T-helper 2 cell treated with Interferon-gamma antibody and Interleukin-4, amounts not matched to agents 5 μg/mL and 100 μg/mL, for 36 hours (primary cell): ENCODE results near the gene ZIC4.

Experiments used
- DNase-seq: peaks from one replicate; pipeline ENCODE4 v3.0.0; 2021; ENCODE audit warnings: low spot score
- H3K27ac Mint-ChIP-seq: one replicate; pipeline ENCODE4 v1.8.0; 2021; ENCODE audit warnings: mild to moderate bottlenecking, mixed read lengths
- H3K27me3 Mint-ChIP-seq: one replicate; pipeline ENCODE4 v1.8.0; 2021; ENCODE audit warnings: low read depth, mixed read lengths
- H3K36me3 Mint-ChIP-seq: one replicate; pipeline ENCODE4 v1.8.0; 2021; ENCODE audit warnings: low read depth, mixed read lengths
- H3K4me1 Mint-ChIP-seq: one replicate; pipeline ENCODE4 v1.8.0; 2021; ENCODE audit warnings: low read depth, mixed read lengths
- H3K4me3 Mint-ChIP-seq: one replicate; pipeline ENCODE4 v1.8.0; 2022; ENCODE audit warnings: mild to moderate bottlenecking, moderate library complexity, mixed read lengths
- H3K9me3 Mint-ChIP-seq: one replicate; pipeline ENCODE4 v1.8.0; 2021; ENCODE audit warnings: mixed read lengths

ZIC4 gene

DNA sequence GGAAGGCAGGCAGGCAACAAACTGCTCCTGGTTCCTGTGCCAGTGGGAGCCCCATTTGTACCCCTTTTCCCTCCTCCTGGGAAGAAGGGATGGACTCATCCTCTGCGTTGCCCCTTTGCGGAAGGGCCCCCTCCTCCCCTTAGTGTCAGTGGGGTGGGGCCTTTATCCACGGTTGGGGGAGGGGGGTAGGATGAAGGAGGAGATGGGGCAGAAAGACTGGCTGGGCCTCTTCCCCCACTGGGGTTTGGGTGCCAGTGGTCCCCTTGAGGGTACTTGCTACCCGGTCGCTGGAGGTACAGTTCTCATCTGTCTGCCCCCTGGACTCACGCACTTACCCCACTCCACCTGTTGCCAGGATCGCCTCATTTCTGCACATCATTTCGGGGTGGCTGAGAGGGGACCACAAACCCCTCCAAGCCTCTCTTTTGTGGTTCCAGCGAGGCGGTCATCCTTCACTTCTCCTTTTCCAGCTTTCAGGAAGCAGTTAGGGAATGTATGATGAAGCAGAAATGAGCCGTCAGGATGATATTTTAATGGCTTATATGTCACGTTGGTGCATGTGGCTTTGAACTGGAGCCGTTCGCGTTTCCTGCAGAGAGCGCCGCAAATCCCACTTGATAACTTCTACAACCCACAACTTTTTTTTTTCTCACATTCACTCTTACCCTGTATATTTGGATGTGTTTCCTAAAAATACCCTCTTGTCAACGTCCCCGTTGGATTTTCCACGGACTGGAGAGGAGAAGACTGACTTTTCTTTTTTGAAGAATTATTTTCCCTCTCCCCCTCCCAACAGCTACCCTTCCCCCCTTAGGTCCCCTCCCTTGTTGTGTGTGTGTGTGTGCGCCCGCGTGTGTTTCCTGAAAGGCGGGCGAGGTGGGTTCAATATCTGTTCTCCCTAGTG is at the start of gene ZIC4:
Gene ZIC4, minus strand, starts transcription at position 516 of the 904 bp plus-strand sequence. CDS start 3,746 bp downstream, outside the sequence.
- H3K9me3 Mint-ChIP-seq, result peaks cover 14% of the 10 kb centered on the region
- H3K27ac Mint-ChIP-seq, result no peak within 1 kb of the TSS
- H3K4me1 Mint-ChIP-seq, result peaks cover 2% of the 10 kb centered on the region
- peaks cover 77% of the 10 kb centered on the region for H3K27me3 Mint-ChIP-seq
- H3K4me3 Mint-ChIP-seq, result no peak within 1 kb of the TSS
- H3K36me3 Mint-ChIP-seq, result peaks cover 10% of the 10 kb centered on the region
- no peak for DNase-seq

DNA sequence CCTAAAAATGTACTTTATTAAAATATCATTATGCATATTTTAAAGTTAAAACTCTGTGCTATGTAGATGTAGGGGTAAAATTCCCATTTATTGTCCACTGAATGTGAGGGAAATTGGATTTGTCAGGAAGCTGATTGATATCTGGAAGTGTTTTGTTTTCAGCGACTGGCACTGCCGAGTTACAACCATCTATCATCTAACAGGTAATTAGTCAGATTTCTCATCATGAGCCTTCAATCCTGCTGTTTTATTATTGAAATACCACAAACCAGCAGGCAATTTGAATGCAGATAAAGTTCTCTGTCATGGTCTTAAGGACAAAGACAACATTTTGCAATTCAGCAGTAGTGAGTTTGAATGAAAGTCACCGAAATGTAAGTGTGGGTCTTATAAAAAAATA is 43.3 kb upstream of the ZIC4 start:
- Mint-ChIP-seq H3K27me3 (no peaks in the 10 kb centered on the region), H3K4me1 (no peaks in the 10 kb centered on the region), H3K9me3 (no peaks in the 10 kb centered on the region)

GRCh38 chr3:147447224-147447623 is 40.9 kb upstream of the ZIC4 start:
- Mint-ChIP-seq H3K9me3 (no peaks in the 10 kb centered on the region), H3K36me3 (no peaks in the 10 kb centered on the region)

More for the DNA sequence above, 43.3 kb upstream of the ZIC4 start:
- no peak for DNase-seq
- no peak overlapping the region for H3K4me3 Mint-ChIP-seq
- no peak overlapping the region for H3K27ac Mint-ChIP-seq
- H3K36me3 Mint-ChIP-seq, result no peaks in the 10 kb centered on the region

GRCh38 chr3:147431751-147432150 is 25.4 kb upstream of the ZIC4 start:
- no peaks in the 10 kb centered on the region for H3K27me3 Mint-ChIP-seq
- DNase-seq, result no peak
- no peaks in the 10 kb centered on the region for H3K9me3 Mint-ChIP-seq
- H3K4me1 Mint-ChIP-seq, result no peaks in the 10 kb centered on the region
- H3K4me3 Mint-ChIP-seq, result no peak overlapping the region
- H3K27ac Mint-ChIP-seq, result no peak overlapping the region
- H3K36me3 Mint-ChIP-seq, result no peaks in the 10 kb centered on the region

More at GRCh38 chr3:147447224-147447623, 40.9 kb upstream of the ZIC4 start:
- DNase-seq, result no peak
- H3K27ac Mint-ChIP-seq, result no peak overlapping the region
- H3K27me3 Mint-ChIP-seq, result no peaks in the 10 kb centered on the region
- no peak overlapping the region for H3K4me3 Mint-ChIP-seq
- H3K4me1 Mint-ChIP-seq, result no peaks in the 10 kb centered on the region

GRCh38 chr3:147428754-147429153 is 22.4 kb upstream of the ZIC4 start:
- H3K27ac Mint-ChIP-seq, result no peak overlapping the region
- H3K27me3 Mint-ChIP-seq, result peaks cover 12% of the 10 kb centered on the region

DNA sequence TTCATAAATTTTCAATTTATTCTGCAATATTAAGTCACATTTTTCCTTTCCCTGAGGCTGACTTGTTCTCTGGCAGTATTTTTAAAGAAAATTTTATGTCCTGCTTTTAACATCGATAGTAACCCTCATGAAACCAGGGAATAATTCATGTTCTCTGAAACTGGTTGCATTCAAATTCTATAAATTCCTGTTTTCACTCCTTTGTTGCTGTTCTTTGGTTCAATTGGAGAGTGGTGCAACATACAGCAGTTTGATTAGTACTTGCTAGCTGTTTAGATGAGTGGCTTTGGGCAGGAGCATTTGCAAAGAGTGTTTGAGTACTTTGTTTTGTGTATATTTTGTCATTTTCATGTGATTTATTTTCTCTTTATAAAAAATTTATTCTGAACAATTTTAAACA is 22.0 kb upstream of the ZIC4 start:
- Mint-ChIP-seq H3K4me1 (no peaks in the 10 kb centered on the region), H3K9me3 (no peaks in the 10 kb centered on the region), H3K27ac (no peak overlapping the region), H3K27me3 (peaks cover 16% of the 10 kb centered on the region), H3K36me3 (no peaks in the 10 kb centered on the region), H3K4me3 (no peak overlapping the region)
- no peak for DNase-seq

More at GRCh38 chr3:147428754-147429153, 22.4 kb upstream of the ZIC4 start:
- Mint-ChIP-seq H3K9me3 (no peaks in the 10 kb centered on the region), H3K4me3 (no peak overlapping the region), H3K36me3 (no peaks in the 10 kb centered on the region), H3K4me1 (no peaks in the 10 kb centered on the region)
- DNase-seq, result no peak

- Mint-ChIP-seq H3K27ac (no peak overlapping the region), H3K9me3 (no peaks in the 10 kb centered on the region), H3K36me3 (no peaks in the 10 kb centered on the region), H3K4me3 (no peak overlapping the region), H3K4me1 (no peaks in the 10 kb centered on the region), H3K27me3 (peaks cover 22% of the 10 kb centered on the region)
- no peak for DNase-seq
Observed at GRCh38 chr3:147427746-147428145, 21.4 kb upstream of the ZIC4 start.

DNA sequence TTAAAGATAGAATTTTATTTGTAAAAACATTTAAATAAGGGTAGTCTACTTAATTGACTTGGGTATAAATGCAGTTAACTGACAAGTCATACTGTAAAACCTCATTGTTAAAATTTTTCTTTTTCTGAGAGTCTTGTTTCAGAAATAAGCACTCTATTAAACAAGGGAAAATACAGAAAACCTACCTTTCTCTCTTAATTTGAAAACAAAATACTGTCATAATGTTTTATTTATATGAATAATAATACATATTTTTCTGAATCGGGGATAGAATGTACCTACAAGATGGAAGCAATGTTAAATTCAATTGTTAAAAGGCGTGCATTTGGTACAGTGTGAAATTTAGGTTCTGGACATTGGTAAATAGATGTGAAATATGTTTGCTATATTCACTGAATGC is 20.6 kb upstream of the ZIC4 start:
- peaks cover 30% of the 10 kb centered on the region for H3K27me3 Mint-ChIP-seq
- H3K4me3 Mint-ChIP-seq, result no peak overlapping the region
- DNase-seq, result no peak
- no peaks in the 10 kb centered on the region for H3K9me3 Mint-ChIP-seq
- H3K27ac Mint-ChIP-seq, result no peak overlapping the region
- H3K36me3 Mint-ChIP-seq, result no peaks in the 10 kb centered on the region
- H3K4me1 Mint-ChIP-seq, result no peaks in the 10 kb centered on the region

DNA sequence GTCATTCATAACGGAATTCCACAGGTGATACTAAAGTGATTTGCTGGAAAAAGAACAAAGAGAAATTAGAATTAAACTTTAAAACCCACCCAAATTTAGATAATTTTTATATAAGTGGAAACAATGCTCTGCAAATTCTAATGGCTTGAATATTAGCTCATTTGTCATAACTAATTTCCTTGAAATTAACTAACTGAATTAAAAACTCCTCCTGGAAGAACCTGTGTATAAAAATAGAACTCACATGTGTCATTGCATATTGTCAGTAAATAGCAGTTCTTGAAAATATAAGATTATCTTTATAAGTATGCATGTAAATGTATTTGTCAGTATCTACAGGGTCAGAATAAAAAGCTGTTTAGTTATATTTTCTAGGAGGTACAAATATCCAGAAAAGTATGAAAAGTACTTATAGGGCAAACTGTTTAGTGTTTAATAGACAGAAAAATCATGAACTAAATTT is 19.1 kb upstream of the ZIC4 start:
- no peak for DNase-seq
- no peaks in the 10 kb centered on the region for H3K36me3 Mint-ChIP-seq
- no peaks in the 10 kb centered on the region for H3K4me1 Mint-ChIP-seq
- no peak overlapping the region for H3K4me3 Mint-ChIP-seq
- no peaks in the 10 kb centered on the region for H3K9me3 Mint-ChIP-seq
- H3K27me3 Mint-ChIP-seq, result peaks cover 42% of the 10 kb centered on the region
- H3K27ac Mint-ChIP-seq, result no peak overlapping the region

- no peak overlapping the region for H3K4me3 Mint-ChIP-seq
- H3K4me1 Mint-ChIP-seq, result no peaks in the 10 kb centered on the region
- DNase-seq, result no peak
- H3K36me3 Mint-ChIP-seq, result no peaks in the 10 kb centered on the region
- H3K9me3 Mint-ChIP-seq, result peaks cover under 1% of the 10 kb centered on the region
- H3K27me3 Mint-ChIP-seq, result peaks cover 49% of the 10 kb centered on the region
- no peak overlapping the region for H3K27ac Mint-ChIP-seq
Observed at GRCh38 chr3:147424581-147425387, 18.4 kb upstream of the ZIC4 start.

DNA sequence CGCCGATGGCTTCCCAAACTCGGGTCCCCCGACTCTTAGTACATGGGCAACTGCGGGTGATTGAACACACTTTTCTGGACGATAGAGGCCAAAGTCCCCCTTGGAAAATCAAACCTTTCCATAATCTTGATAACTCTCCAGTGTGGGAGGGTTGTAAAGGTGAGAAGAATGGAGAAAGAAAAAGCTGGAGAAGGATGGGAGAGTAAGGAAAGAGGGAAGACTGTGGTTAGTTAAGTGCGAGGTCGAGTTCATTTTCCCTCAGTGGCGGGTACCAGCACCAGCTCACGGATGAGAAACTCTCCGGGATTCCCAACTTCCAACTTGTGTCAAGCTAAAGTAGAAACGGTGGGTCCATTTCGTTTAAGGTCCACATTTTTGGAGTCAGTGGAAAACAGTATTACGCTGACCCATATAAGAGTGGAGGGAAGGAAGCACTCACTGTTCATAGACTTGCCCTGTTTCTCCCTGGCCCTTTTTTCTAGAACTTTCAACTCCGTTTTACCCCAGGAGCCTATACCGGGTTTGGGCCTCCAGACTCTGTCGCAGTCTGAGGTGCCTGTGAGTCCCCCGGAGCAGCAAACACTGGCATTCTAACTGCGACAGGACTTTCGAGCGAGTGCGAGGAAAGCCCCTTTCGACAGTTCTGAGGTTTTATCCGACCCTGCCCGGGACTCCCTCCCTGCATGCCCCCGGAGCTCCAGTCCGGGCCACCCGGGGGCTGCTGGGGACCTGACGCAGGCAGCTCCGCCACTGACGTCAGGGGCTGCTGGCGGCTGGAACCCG is 17.6 kb upstream of the ZIC4 start:
- no peak overlapping the region for H3K4me3 Mint-ChIP-seq
- no peaks in the 10 kb centered on the region for H3K36me3 Mint-ChIP-seq
- no peaks in the 10 kb centered on the region for H3K4me1 Mint-ChIP-seq
- peaks cover 55% of the 10 kb centered on the region for H3K27me3 Mint-ChIP-seq
- no peak overlapping the region for H3K27ac Mint-ChIP-seq
- peaks cover 4% of the 10 kb centered on the region for H3K9me3 Mint-ChIP-seq
- no peak for DNase-seq

DNA sequence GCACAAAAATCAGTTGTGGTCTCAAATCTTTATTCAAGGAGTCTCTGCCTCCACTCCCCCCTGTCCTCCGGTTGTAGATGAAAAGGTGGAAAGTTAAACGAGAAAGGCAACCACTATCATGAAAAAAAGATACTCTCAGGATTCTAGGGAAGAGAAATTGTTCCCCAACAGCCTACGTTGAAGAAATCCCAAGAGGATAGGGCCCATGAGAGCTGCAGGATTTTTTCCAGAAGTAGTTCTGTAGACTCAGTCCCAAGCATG is 17.1 kb upstream of the ZIC4 start:
- H3K27me3 Mint-ChIP-seq, result peaks cover 61% of the 10 kb centered on the region
- no peak for DNase-seq
- H3K27ac Mint-ChIP-seq, result peak overlapping the region; percentile 10
- H3K4me1 Mint-ChIP-seq, result no peaks in the 10 kb centered on the region
- H3K4me3 Mint-ChIP-seq, result no peak overlapping the region
- H3K9me3 Mint-ChIP-seq, result peaks cover 4% of the 10 kb centered on the region
- H3K36me3 Mint-ChIP-seq, result no peaks in the 10 kb centered on the region

- H3K27me3 Mint-ChIP-seq, result peaks cover 66% of the 10 kb centered on the region
- no peak for DNase-seq
- H3K27ac Mint-ChIP-seq, result peak overlapping the region; percentile 50
- no peaks in the 10 kb centered on the region for H3K36me3 Mint-ChIP-seq
- H3K4me1 Mint-ChIP-seq, result no peaks in the 10 kb centered on the region
- peaks cover 4% of the 10 kb centered on the region for H3K9me3 Mint-ChIP-seq
- no peak overlapping the region for H3K4me3 Mint-ChIP-seq
Observed at GRCh38 chr3:147422601-147423536, 16.5 kb upstream of the ZIC4 start.
